ENCODE results near the gene ALX3. TPM values are rescaled to one million over a fixed set of nuclear protein-coding genes. Genes with fewer than 3 reads are reported as not detected.

Gene ALX3
- total RNA-seq, 1 experiment from 2014 or later = 0.15 TPM

GRCh38 chr1:110062612-110063011 lies 7.9 kb downstream of the ALX3 start:
- no peaks in the 10 kb centered on the region for H3K9me3 Mint-ChIP-seq
- no peak overlapping the region for H3K27ac Mint-ChIP-seq
- CTCF ChIA-PET = interaction anchor here (0.9 to 4.4 kb wide), 7 partner anchors 9 to 54 kb away, joined by 3 to 42 read pairs (median 6); partner anchors contain the start of gene STRIP1
- H3K4me3 Mint-ChIP-seq = no peak overlapping the region
- H3K4me1 Mint-ChIP-seq = 0 out of 2 replicates have a peak, but pooled peaks cover 2% of the 10 kb centered on the region
- no peak for ATAC-seq
- peaks cover 11% of the 10 kb centered on the region for H3K36me3 Mint-ChIP-seq
- POLR2A ChIA-PET = interaction anchor here (1.0 kb wide), 1 partner anchor 28 kb away, joined by 4 read pairs; the partner anchor contains the start of gene STRIP1
- TF ChIP-seq NFATC4 (CRISPR knock-in tag; IDR thresholded peaks at IDR 0.05) (no peak), ATF6 (CRISPR knock-in tag; IDR thresholded peaks at IDR 0.05) (no peak), RORB (CRISPR knock-in tag; IDR thresholded peaks at IDR 0.05) (no peak), ZNF396 (CRISPR knock-in tag; IDR thresholded peaks at IDR 0.05; ENCODE audit: borderline replicate concordance) (no peak)
- TF ChIP-seq, protein P1, sequence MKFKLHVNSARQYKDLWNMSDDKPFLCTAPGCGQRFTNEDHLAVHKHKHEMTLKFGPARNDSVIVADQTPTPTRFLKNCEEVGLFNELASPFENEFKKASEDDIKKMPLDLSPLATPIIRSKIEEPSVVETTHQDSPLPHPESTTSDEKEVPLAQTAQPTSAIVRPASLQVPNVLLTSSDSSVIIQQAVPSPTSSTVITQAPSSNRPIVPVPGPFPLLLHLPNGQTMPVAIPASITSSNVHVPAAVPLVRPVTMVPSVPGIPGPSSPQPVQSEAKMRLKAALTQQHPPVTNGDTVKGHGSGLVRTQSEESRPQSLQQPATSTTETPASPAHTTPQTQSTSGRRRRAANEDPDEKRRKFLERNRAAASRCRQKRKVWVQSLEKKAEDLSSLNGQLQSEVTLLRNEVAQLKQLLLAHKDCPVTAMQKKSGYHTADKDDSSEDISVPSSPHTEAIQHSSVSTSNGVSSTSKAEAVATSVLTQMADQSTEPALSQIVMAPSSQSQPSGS (CRISPR knock-in tag; IDR thresholded peaks at IDR 0.05; ENCODE audit: borderline replicate concordance, low read depth) = no peak
- TF ChIP-seq, protein P2, sequence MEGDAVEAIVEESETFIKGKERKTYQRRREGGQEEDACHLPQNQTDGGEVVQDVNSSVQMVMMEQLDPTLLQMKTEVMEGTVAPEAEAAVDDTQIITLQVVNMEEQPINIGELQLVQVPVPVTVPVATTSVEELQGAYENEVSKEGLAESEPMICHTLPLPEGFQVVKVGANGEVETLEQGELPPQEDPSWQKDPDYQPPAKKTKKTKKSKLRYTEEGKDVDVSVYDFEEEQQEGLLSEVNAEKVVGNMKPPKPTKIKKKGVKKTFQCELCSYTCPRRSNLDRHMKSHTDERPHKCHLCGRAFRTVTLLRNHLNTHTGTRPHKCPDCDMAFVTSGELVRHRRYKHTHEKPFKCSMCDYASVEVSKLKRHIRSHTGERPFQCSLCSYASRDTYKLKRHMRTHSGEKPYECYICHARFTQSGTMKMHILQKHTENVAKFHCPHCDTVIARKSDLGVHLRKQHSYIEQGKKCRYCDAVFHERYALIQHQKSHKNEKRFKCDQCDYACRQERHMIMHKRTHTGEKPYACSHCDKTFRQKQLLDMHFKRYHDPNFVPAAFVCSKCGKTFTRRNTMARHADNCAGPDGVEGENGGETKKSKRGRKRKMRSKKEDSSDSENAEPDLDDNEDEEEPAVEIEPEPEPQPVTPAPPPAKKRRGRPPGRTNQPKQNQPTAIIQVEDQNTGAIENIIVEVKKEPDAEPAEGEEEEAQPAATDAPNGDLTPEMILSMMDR (IDR thresholded peaks at IDR 0.05) = no peak
- DNase-seq (ENCODE audit: low spot score) = no peak
- peaks cover 36% of the 10 kb centered on the region for H3K27me3 Mint-ChIP-seq (ENCODE audit: low read depth)

DNA sequence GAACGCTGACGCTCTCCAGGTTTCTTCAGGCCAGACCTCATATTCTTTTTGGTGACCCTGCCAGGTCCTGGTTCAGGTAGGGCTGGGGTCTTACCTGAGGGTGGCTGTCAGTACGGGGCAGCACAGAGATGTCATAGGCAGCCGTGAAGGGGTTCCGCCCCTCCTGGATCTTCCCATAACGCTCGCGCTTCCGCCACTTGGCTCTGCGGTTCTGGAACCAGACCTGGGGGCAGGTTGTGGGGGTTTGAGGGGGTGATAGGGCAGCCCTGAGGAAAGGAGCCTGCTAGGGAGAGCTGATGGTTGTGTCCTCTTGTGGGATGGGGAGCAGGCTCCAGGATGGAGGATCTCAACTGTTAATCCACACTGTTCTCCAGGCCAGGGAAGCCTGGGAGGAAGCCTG lies 9.1 kb downstream of the ALX3 start:
- no peak overlapping the region for H3K27ac Mint-ChIP-seq
- TF ChIP-seq EMX1 (CRISPR knock-in tag; IDR thresholded peaks at IDR 0.05) (no peak), CREM (CRISPR knock-in tag; IDR thresholded peaks at IDR 0.05) (no peak), TCF7 (CRISPR knock-in tag; IDR thresholded peaks at IDR 0.05; ENCODE audit: low read depth) (no peak), TP53 (CRISPR knock-in tag; IDR thresholded peaks at IDR 0.05) (no peak), ZNF416 (CRISPR knock-in tag; IDR thresholded peaks at IDR 0.05) (no peak), E2F4 (CRISPR knock-in tag; IDR thresholded peaks at IDR 0.05; ENCODE audit: borderline replicate concordance, low read depth) (no peak), ZNF232 (CRISPR knock-in tag; IDR thresholded peaks at IDR 0.05) (no peak), NR2C2 (CRISPR knock-in tag; IDR thresholded peaks at IDR 0.05) (no peak), IRF2 (CRISPR knock-in tag; IDR thresholded peaks at IDR 0.05; ENCODE audit: borderline replicate concordance, low read depth) (no peak), PRRX2 (CRISPR knock-in tag; IDR thresholded peaks at IDR 0.05) (no peak), ATF6 (CRISPR knock-in tag; IDR thresholded peaks at IDR 0.05) (no peak), TEAD4 (CRISPR knock-in tag; IDR thresholded peaks at IDR 0.05) (no peak), CDX4 (CRISPR knock-in tag; IDR thresholded peaks at IDR 0.05; ENCODE audit: borderline replicate concordance) (no peak), NR1H2 (CRISPR knock-in tag; IDR thresholded peaks at IDR 0.05) (no peak), NFATC4 (CRISPR knock-in tag; IDR thresholded peaks at IDR 0.05) (no peak), ZNF121 (CRISPR knock-in tag; IDR thresholded peaks at IDR 0.05) (no peak)
- TF ChIP-seq, protein P3, sequence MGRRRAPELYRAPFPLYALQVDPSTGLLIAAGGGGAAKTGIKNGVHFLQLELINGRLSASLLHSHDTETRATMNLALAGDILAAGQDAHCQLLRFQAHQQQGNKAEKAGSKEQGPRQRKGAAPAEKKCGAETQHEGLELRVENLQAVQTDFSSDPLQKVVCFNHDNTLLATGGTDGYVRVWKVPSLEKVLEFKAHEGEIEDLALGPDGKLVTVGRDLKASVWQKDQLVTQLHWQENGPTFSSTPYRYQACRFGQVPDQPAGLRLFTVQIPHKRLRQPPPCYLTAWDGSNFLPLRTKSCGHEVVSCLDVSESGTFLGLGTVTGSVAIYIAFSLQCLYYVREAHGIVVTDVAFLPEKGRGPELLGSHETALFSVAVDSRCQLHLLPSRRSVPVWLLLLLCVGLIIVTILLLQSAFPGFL (CRISPR knock-in tag; IDR thresholded peaks at IDR 0.05; ENCODE audit: borderline replicate concordance) = no peak
- TF ChIP-seq, protein P2 (IDR thresholded peaks at IDR 0.05) = no peak
- ATAC-seq (no peak), DNase-seq (ENCODE audit: low spot score) (no peak)
- ChIA-PET POLR2A (no interaction called here), CTCF (interaction anchor here (1.0 to 4.4 kb wide), 4 partner anchors 10 to 31 kb away, joined by 6 to 42 read pairs (median 24); partner anchors contain the start of gene STRIP1)
- no peak overlapping the region for H3K4me3 Mint-ChIP-seq
- H3K36me3 Mint-ChIP-seq = peaks cover 24% of the 10 kb centered on the region
- no peaks in the 10 kb centered on the region for H3K9me3 Mint-ChIP-seq
- H3K27me3 Mint-ChIP-seq (ENCODE audit: low read depth) = peaks cover 24% of the 10 kb centered on the region
- no peaks in the 10 kb centered on the region for H3K4me1 Mint-ChIP-seq

All from WTC11 (cell line).